HG02798 (cell line): ENCODE results near the gene NBEA.
"Not testable (repeated sequence)": the region's sequence is repeated elsewhere in the genome, so short reads cannot be mapped to it uniquely, and the experiment has no call there.

Source experiments
- ATAC-seq: cut with Tn5 transposase; IDR thresholded peaks from one replicate; pipeline ENCODE4 v1.9.1; 2021; ENCODE audit warnings: mild to moderate bottlenecking; ENCODE audit not compliant: unreplicated experiment, poor library complexity

Gene NBEA

GRCh38 chr13:35354882-35355281 lies 412.8 kb downstream of the NBEA start:
- no peak for ATAC-seq

GRCh38 chr13:35356572-35356971 lies 414.5 kb downstream of the NBEA start:
- ATAC-seq, result no peak

- ATAC-seq, result no peak
Measured at GRCh38 chr13:35365883-35366282, 423.8 kb downstream of the NBEA start.

- ATAC-seq, result no peak
Measured at GRCh38 chr13:35367586-35367985, 425.5 kb downstream of the NBEA start.

- no peak for ATAC-seq
Measured at GRCh38 chr13:35378939-35379338, 436.9 kb downstream of the NBEA start.

GRCh38 chr13:35379663-35380062 lies 437.6 kb downstream of the NBEA start:
- ATAC-seq, result no peak

- no peak for ATAC-seq
Measured at GRCh38 chr13:35387682-35388250, 445.7 kb downstream of the NBEA start.

GRCh38 chr13:35388441-35389355 lies 446.6 kb downstream of the NBEA start:
- ATAC-seq, result no peak

- ATAC-seq, result no peak
Measured at GRCh38 chr13:35389535-35389934, 447.5 kb downstream of the NBEA start.

- ATAC-seq, result no peak
Measured at GRCh38 chr13:35392768-35393167, 450.7 kb downstream of the NBEA start.

- no peak for ATAC-seq
Measured at GRCh38 chr13:35393886-35394285, 451.8 kb downstream of the NBEA start.

- ATAC-seq, result not testable (repeated sequence)
Measured at GRCh38 chr13:35408285-35408684, 466.2 kb downstream of the NBEA start.

- ATAC-seq, result no peak
Measured at GRCh38 chr13:35411059-35411744, 469.1 kb downstream of the NBEA start.

GRCh38 chr13:35448465-35448864 lies 506.4 kb downstream of the NBEA start:
- no peak for ATAC-seq

- ATAC-seq, result no peak
Measured at GRCh38 chr13:35449821-35450220, 507.8 kb downstream of the NBEA start.

GRCh38 chr13:35455022-35455421 lies 513.0 kb downstream of the NBEA start:
- no peak for ATAC-seq

- no peak for ATAC-seq
Measured at GRCh38 chr13:35457258-35457657, 515.2 kb downstream of the NBEA start.

- no peak for ATAC-seq
Measured at GRCh38 chr13:35460061-35460460, 518.0 kb downstream of the NBEA start.

GRCh38 chr13:35465371-35465770 lies 523.3 kb downstream of the NBEA start:
- ATAC-seq, result no peak

GRCh38 chr13:35468195-35468594 lies 526.1 kb downstream of the NBEA start:
- ATAC-seq, result no peak

GRCh38 chr13:35469806-35470525 lies 527.9 kb downstream of the NBEA start:
- ATAC-seq, result no peak
